Neural progenitor cell (in vitro differentiated cells): ENCODE measurements around the gene HTRA2.

Experiments
- EZH2 ChIP-seq: fragments of 200-600 bp; sonication (generic); IDR thresholded peaks from 2 replicates; pipeline ENCODE4 v1.6.1; 2017; ENCODE audit warnings: antibody characterized with exemption, mild to moderate bottlenecking, moderate library complexity
- TF ChIP-seq, protein P1 (sequence below): fragments of 200-600 bp; sonication (generic); IDR thresholded peaks from 2 replicates; pipeline ENCODE4 v1.5.1; 2017; ENCODE audit warnings: antibody characterized with exemption, mild to moderate bottlenecking

DNA sequence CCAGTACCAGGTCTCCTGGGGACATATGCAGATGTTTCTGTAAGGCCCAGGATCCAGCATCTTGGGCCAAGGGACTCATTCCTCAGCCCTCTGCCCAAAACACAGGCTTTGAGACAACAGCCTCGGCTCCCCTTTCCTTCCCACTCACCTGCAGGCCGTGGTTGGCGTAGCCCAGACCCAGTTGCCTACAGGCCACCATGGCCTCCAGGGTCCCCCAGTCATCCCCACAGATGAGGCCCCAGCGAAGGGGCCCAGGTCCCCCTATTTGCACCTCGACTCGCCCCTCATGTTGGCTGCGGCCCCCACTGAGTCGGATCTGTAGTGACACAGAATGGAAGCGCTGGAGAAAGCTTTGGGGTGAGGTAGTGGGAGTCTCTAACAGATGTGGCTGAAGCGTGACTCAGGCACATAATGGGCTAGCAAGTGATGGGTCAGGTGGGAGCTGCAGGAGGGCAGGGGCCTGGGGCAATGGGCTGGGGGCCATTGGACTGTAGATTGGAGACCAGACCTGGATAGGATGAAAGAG is 5.8 kb downstream of the HTRA2 start:
- TF ChIP-seq, protein P1, sequence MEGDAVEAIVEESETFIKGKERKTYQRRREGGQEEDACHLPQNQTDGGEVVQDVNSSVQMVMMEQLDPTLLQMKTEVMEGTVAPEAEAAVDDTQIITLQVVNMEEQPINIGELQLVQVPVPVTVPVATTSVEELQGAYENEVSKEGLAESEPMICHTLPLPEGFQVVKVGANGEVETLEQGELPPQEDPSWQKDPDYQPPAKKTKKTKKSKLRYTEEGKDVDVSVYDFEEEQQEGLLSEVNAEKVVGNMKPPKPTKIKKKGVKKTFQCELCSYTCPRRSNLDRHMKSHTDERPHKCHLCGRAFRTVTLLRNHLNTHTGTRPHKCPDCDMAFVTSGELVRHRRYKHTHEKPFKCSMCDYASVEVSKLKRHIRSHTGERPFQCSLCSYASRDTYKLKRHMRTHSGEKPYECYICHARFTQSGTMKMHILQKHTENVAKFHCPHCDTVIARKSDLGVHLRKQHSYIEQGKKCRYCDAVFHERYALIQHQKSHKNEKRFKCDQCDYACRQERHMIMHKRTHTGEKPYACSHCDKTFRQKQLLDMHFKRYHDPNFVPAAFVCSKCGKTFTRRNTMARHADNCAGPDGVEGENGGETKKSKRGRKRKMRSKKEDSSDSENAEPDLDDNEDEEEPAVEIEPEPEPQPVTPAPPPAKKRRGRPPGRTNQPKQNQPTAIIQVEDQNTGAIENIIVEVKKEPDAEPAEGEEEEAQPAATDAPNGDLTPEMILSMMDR: no peak
- TF ChIP-seq EZH2: no peak
